KOPT-K1 (cell line): ENCODE measurements around the gene CORO7.
"Not testable (repeated sequence)": the region's sequence is repeated elsewhere in the genome, so short reads cannot be mapped to it uniquely, and the experiment has no call there.

Experiments used
- H3K27ac ChIP-seq: fragments of 200-600 bp; sonication (generic); 2 replicates; pipeline ENCODE4 v1.5.1; 2016; ENCODE audit warnings: antibody characterized with exemption, mild to moderate bottlenecking, low read depth, low read length; ENCODE audit not compliant: poor library complexity, severe bottlenecking
- H3K36me3 ChIP-seq: fragments of 200-600 bp; sonication (generic); 2 replicates; pipeline ENCODE4 v1.5.1; 2017; ENCODE audit warnings: antibody characterized with exemption, mild to moderate bottlenecking, low read length, moderate library complexity; ENCODE audit not compliant: insufficient read depth
- H3K9me3 ChIP-seq: fragments of 200-600 bp; sonication (generic); 2 replicates; pipeline ENCODE4 v1.5.1; 2017; ENCODE audit warnings: antibody characterized with exemption, low read length, mild to moderate bottlenecking; ENCODE audit not compliant: insufficient read depth, poor library complexity, severe bottlenecking

CORO7 gene

GRCh38 chr16:4399001-4399730 lies 17.2 kb downstream of the CORO7 start:
- H3K36me3 ChIP-seq, result peaks cover 89% of the 10 kb centered on the region
- no peak overlapping the region for H3K27ac ChIP-seq
- no peaks in the 10 kb centered on the region for H3K9me3 ChIP-seq

- Histone ChIP-seq H3K36me3 (peaks cover 89% of the 10 kb centered on the region), H3K27ac (no peak overlapping the region), H3K9me3 (no peaks in the 10 kb centered on the region)
Observed at GRCh38 chr16:4395055-4395726, 21.2 kb downstream of the CORO7 start.

- not testable (repeated sequence) for H3K27ac ChIP-seq, H3K9me3 ChIP-seq
- H3K36me3 ChIP-seq, result peaks cover 89% of the 10 kb centered on the region
Observed at GRCh38 chr16:4393850-4394249, 22.5 kb downstream of the CORO7 start.

- H3K36me3 ChIP-seq, result peaks cover 92% of the 10 kb centered on the region
- no peaks in the 10 kb centered on the region for H3K9me3 ChIP-seq
- no peak overlapping the region for H3K27ac ChIP-seq
Observed at GRCh38 chr16:4393240-4393600, 23.2 kb downstream of the CORO7 start.

- H3K9me3 ChIP-seq, result no peaks in the 10 kb centered on the region
- H3K27ac ChIP-seq, result peak overlapping the region; percentile 22
- H3K36me3 ChIP-seq, result peaks cover 92% of the 10 kb centered on the region
Observed at GRCh38 chr16:4392382-4393239, 23.8 kb downstream of the CORO7 start.

- Histone ChIP-seq H3K27ac (peak overlapping the region; percentile 22), H3K9me3 (no peaks in the 10 kb centered on the region), H3K36me3 (peaks cover 95% of the 10 kb centered on the region)
Observed at GRCh38 chr16:4391631-4392381, 24.6 kb downstream of the CORO7 start.

- Histone ChIP-seq H3K9me3 (no peaks in the 10 kb centered on the region), H3K36me3 (peaks cover 88% of the 10 kb centered on the region), H3K27ac (no peak overlapping the region)
Observed at GRCh38 chr16:4390266-4391260, 25.8 kb downstream of the CORO7 start.

- Histone ChIP-seq H3K9me3 (no peaks in the 10 kb centered on the region), H3K27ac (no peak overlapping the region), H3K36me3 (peaks cover 85% of the 10 kb centered on the region)
Observed at GRCh38 chr16:4389051-4389955, 27.1 kb downstream of the CORO7 start.

- Histone ChIP-seq H3K36me3 (peaks cover 82% of the 10 kb centered on the region), H3K9me3 (no peaks in the 10 kb centered on the region), H3K27ac (no peak overlapping the region)
Observed at GRCh38 chr16:4388271-4389021, 27.9 kb downstream of the CORO7 start.

- H3K27ac ChIP-seq, result no peak overlapping the region
- H3K36me3 ChIP-seq, result peaks cover 76% of the 10 kb centered on the region
- no peaks in the 10 kb centered on the region for H3K9me3 ChIP-seq
Observed at GRCh38 chr16:4387781-4388180, 28.6 kb downstream of the CORO7 start.

GRCh38 chr16:4386951-4387565 lies 29.3 kb downstream of the CORO7 start:
- peaks cover 69% of the 10 kb centered on the region; the same call in 1 of the 2 replicates for H3K36me3 ChIP-seq
- no peak overlapping the region for H3K27ac ChIP-seq

GRCh38 chr16:4386451-4386805 lies 30.0 kb downstream of the CORO7 start:
- Histone ChIP-seq H3K9me3 (no peaks in the 10 kb centered on the region), H3K27ac (no peak overlapping the region), H3K36me3 (peaks cover 66% of the 10 kb centered on the region; the same call in 1 of the 2 replicates)

More at GRCh38 chr16:4386951-4387565, 29.3 kb downstream of the CORO7 start:
- no peaks in the 10 kb centered on the region for H3K9me3 ChIP-seq
